IMR-90 (cell line): ENCODE measurements around the gene TRPC4AP. TPM values are rescaled to one million over a fixed set of nuclear protein-coding genes. Genes with fewer than 3 reads are reported as not detected.

Source experiments
- ATAC-seq: fragments of 200-7000 bp; cut with Tn5 transposase; 2 replicates; pipeline ENCODE4 v1.9.1; 2020; ENCODE audit warnings: low read depth, mild to moderate bottlenecking, moderate library complexity
- BruUV-seq: library from RNA; stranded (reverse); fragments of 400-500 nt; replicated peaks from 2 replicates; lab custom pipeline; 2021; lab: Mats Ljungman, UMichigan
- CTCF ChIA-PET: fragments of 300-600 bp; formaldehyde crosslinking; extraction: SDS; loops from one replicate; lab custom pipeline; 2021; ENCODE audit warnings: antibody characterized with exemption; lab: Yijun Ruan, JAX
- POLR2A ChIA-PET: fragments of 300-600 bp; sonication (Branson Sonifier 250); formaldehyde crosslinking; loops from one replicate; lab custom pipeline; 2022; ENCODE audit warnings: antibody characterized with exemption; ENCODE audit not compliant: unreplicated experiment; lab: Charles Lee
- DNase-seq: peaks from one replicate; pipeline ENCODE4 v3.0.0; 2013
- H2AFZ ChIP-seq: replicated peaks from 2 replicates; pipeline ENCODE3; 2013; ENCODE audit warnings: low read length, mild to moderate bottlenecking; ENCODE audit not compliant: poor library complexity
- H2AK5ac ChIP-seq: 2 replicates; pipeline ENCODE4 v1.6.1; 2013; ENCODE audit warnings: low read depth, low read length, inconsistent platforms
- H2AK9ac ChIP-seq: replicated peaks from 2 replicates; pipeline ENCODE3; 2013; ENCODE audit warnings: mild to moderate bottlenecking, low read depth, low read length, moderate library complexity; ENCODE audit not compliant: poor library complexity
- H2BK120ac ChIP-seq: 2 replicates; pipeline ENCODE4 v1.6.1; 2013; ENCODE audit warnings: low read depth, low read length, inconsistent platforms
- H2BK15ac ChIP-seq: 3 replicates; pipeline ENCODE4 v1.6.1; 2013; ENCODE audit warnings: low read depth, low read length, inconsistent platforms
- H2BK20ac ChIP-seq: 2 replicates; pipeline ENCODE4 v1.6.1; 2013; ENCODE audit warnings: low read depth, mild to moderate bottlenecking, inconsistent platforms, low read length, moderate library complexity
- H2BK5ac ChIP-seq: 2 replicates; pipeline ENCODE4 v1.6.1; 2013; ENCODE audit warnings: mild to moderate bottlenecking, low read depth, low read length, inconsistent platforms; ENCODE audit not compliant: poor library complexity, severe bottlenecking
- H3K14ac ChIP-seq: replicated peaks from 2 replicates; pipeline ENCODE4 v1.6.1; 2013; ENCODE audit warnings: low read depth, low read length, inconsistent platforms
- H3K18ac ChIP-seq: 2 replicates; pipeline ENCODE4 v1.6.1; 2013; ENCODE audit warnings: low read depth, low read length, control low read depth
- H3K23ac ChIP-seq: 2 replicates; pipeline ENCODE4 v1.6.1; 2013; ENCODE audit warnings: low read depth, low read length, inconsistent platforms
- H3K27ac ChIP-seq: 2 replicates; pipeline ENCODE4 v1.5.1; 2013; ENCODE audit warnings: mild to moderate bottlenecking, control low read depth, low read length; ENCODE audit not compliant: insufficient read depth
- H3K27me3 ChIP-seq: 2 replicates; pipeline ENCODE4 v1.6.1; 2013; ENCODE audit warnings: low read length; ENCODE audit not compliant: control insufficient read depth, insufficient read depth
- H3K36me3 ChIP-seq: 2 replicates; pipeline ENCODE4 v1.6.1; 2013; ENCODE audit warnings: low read length, mixed read lengths; ENCODE audit not compliant: control insufficient read depth, insufficient read depth
- H3K4ac ChIP-seq: 2 replicates; pipeline ENCODE4 v1.6.1; 2013; ENCODE audit warnings: low read depth, low read length, inconsistent platforms
- H3K4me1 ChIP-seq: 2 replicates; pipeline ENCODE4 v1.6.1; 2013; ENCODE audit warnings: low read length, mixed read lengths; ENCODE audit not compliant: control insufficient read depth, insufficient read depth
- H3K4me2 ChIP-seq: 2 replicates; pipeline ENCODE4 v1.6.1; 2013; ENCODE audit warnings: low read depth, mild to moderate bottlenecking, control low read depth, low read length, moderate library complexity
- H3K4me3 ChIP-seq: 2 replicates; pipeline ENCODE4 v1.5.1; 2013; ENCODE audit warnings: low read depth, mild to moderate bottlenecking, control low read depth, low read length, moderate library complexity; ENCODE audit not compliant: insufficient read depth
- H3K56ac ChIP-seq: 2 replicates; pipeline ENCODE4 v1.6.1; 2013; ENCODE audit warnings: low read length, inconsistent platforms; ENCODE audit not compliant: insufficient read depth; ENCODE audit errors: extremely low read depth
- H3K79me1 ChIP-seq, 2 experiments: 2 replicates each; pipeline ENCODE4 v1.6.1; 2013; ENCODE audit warnings: low read length in 2 of 2, inconsistent platforms in 1 of 2, low read depth in 1 of 2
- H3K9ac ChIP-seq: 2 replicates; pipeline ENCODE4 v1.6.1; 2013; ENCODE audit warnings: low read depth, low read length, control low read depth
- H3K9me1 ChIP-seq: 2 replicates; pipeline ENCODE4 v1.6.1; 2013; ENCODE audit warnings: low read length, inconsistent platforms; ENCODE audit not compliant: insufficient read depth
- H3K9me3 ChIP-seq: 2 replicates; pipeline ENCODE4 v1.6.1; 2013; ENCODE audit warnings: low read length; ENCODE audit not compliant: control insufficient read depth, insufficient read depth
- H4K20me1 ChIP-seq: 2 replicates; pipeline ENCODE4 v1.6.1; 2013; ENCODE audit warnings: low read length, inconsistent platforms; ENCODE audit not compliant: insufficient read depth
- H4K5ac ChIP-seq: 2 replicates; pipeline ENCODE4 v1.6.1; 2013; ENCODE audit warnings: mild to moderate bottlenecking, low read depth, low read length, control low read depth
- H4K8ac ChIP-seq, 2 experiments: 2 replicates each; pipeline ENCODE4 v1.6.1; 2013; ENCODE audit warnings: low read depth in 2 of 2, low read length in 2 of 2, control low read depth in 1 of 2, inconsistent platforms in 1 of 2
- H4K91ac ChIP-seq: 2 replicates; pipeline ENCODE4 v1.6.1; 2013; ENCODE audit warnings: low read depth, low read length, inconsistent platforms; ENCODE audit not compliant: insufficient read depth
- BHLHE40 ChIP-seq: fragments of 150-350 bp; IDR thresholded peaks from 2 replicates; pipeline ENCODE4 v1.6.1; 2016; ENCODE audit warnings: mild to moderate bottlenecking, low read depth, low read length
- CEBPB ChIP-seq: IDR thresholded peaks from 2 replicates; pipeline ENCODE4 v1.6.1; 2012; ENCODE audit warnings: low read depth, low read length, improper control_type of control experiment
- CHD1 ChIP-seq: IDR thresholded peaks from 2 replicates; pipeline ENCODE4 v1.6.1; 2012; ENCODE audit warnings: low read depth, low read length, improper control_type of control experiment
- CTCF ChIP-seq: conservative IDR thresholded peaks from 2 replicates; pipeline ENCODE4 v1.5.1; 2012; ENCODE audit warnings: mild to moderate bottlenecking, low read depth, low read length, improper control_type of control experiment
- ELK1 ChIP-seq: fragments of 150-350 bp; IDR thresholded peaks from 2 replicates; pipeline ENCODE4 v1.6.1; 2016; ENCODE audit warnings: low read depth, mild to moderate bottlenecking, low read length, moderate library complexity, borderline replicate concordance
- FOS ChIP-seq: fragments of 150-350 bp; IDR thresholded peaks from 2 replicates; pipeline ENCODE4 v1.6.1; 2016; ENCODE audit warnings: low read depth, low read length
- MAFK ChIP-seq: IDR thresholded peaks from 2 replicates; pipeline ENCODE4 v1.6.1; 2012; ENCODE audit warnings: low read depth, low read length, improper control_type of control experiment
- MAZ ChIP-seq: IDR thresholded peaks from 2 replicates; pipeline ENCODE4 v1.6.1; 2012; ENCODE audit warnings: low read depth, mild to moderate bottlenecking, low read length, improper control_type of control experiment, moderate library complexity, borderline replicate concordance
- MXI1 ChIP-seq: IDR thresholded peaks from 2 replicates; pipeline ENCODE4 v1.6.1; 2012; ENCODE audit warnings: low read depth, mild to moderate bottlenecking, low read length, moderate library complexity, borderline replicate concordance
- NFE2L2 ChIP-seq: fragments of 150-350 bp; IDR thresholded peaks from 2 replicates; pipeline ENCODE4 v1.6.1; 2016; ENCODE audit warnings: low read depth, mild to moderate bottlenecking, low read length
- POLR2A ChIP-seq: IDR thresholded peaks from 2 replicates; pipeline ENCODE4 v1.6.1; 2012; ENCODE audit warnings: mild to moderate bottlenecking, low read depth, low read length
- RAD21 ChIP-seq: IDR thresholded peaks from 2 replicates; pipeline ENCODE4 v1.6.1; 2012; ENCODE audit warnings: low read length, improper control_type of control experiment
- RCOR1 ChIP-seq: IDR thresholded peaks from 2 replicates; pipeline ENCODE4 v1.6.1; 2012; ENCODE audit warnings: mild to moderate bottlenecking, low read length, improper control_type of control experiment; ENCODE audit not compliant: insufficient replicate concordance
- RFX5 ChIP-seq: IDR thresholded peaks from 2 replicates; pipeline ENCODE4 v1.8.0; 2012; ENCODE audit warnings: low read depth, mild to moderate bottlenecking, low read length, moderate library complexity
- SMC3 ChIP-seq: fragments of 150-350 bp; IDR thresholded peaks from 2 replicates; pipeline ENCODE4 v1.6.1; 2016; ENCODE audit warnings: low read depth, mild to moderate bottlenecking, antibody characterized with exemption, low read length, moderate library complexity
- USF2 ChIP-seq: fragments of 150-350 bp; IDR thresholded peaks from 2 replicates; pipeline ENCODE4 v1.6.1; 2017; ENCODE audit warnings: mild to moderate bottlenecking, antibody characterized with exemption, low read length, low read depth
- WGBS, 2 experiments: methylation state at CpG; one replicate each; pipeline versions ENCODE4 v1.1.5 to v1.1.7; 2013; ENCODE audit warnings: missing lambda C conversion rate in 2 of 2; ENCODE audit not compliant: insufficient read length in 1 of 2; ENCODE audit errors: extremely low coverage in 2 of 2; 5-methylcytosine and 5-hydroxymethylcytosine counted together
- dilution Hi-C: fragments of 300-500 bp; cut with HindIII; formaldehyde crosslinking; loops from one replicate; pipeline ENCODE4 v1.14.3; 2018; ENCODE audit warnings: low sequenced_read_pairs; ENCODE audit not compliant: unreplicated experiment
- in situ Hi-C: fragments of 300-500 bp; cut with MboI; formaldehyde crosslinking; loops from 3 replicates; pipeline ENCODE4 v1.14.3; 2019; ENCODE audit warnings: low sequenced_read_pairs, inconsistent platforms, mixed read lengths
- intact Hi-C: fragments of 100-400 bp; cut with micrococcal nuclease; formaldehyde crosslinking; loops from 2 replicates; pipeline ENCODE4 v1.10.0; 2022
- polyA plus RNA-seq, 3 experiments: library from polyadenylated mRNA; depleted of rRNA; stranded (reverse); fragments of >200 nt; gene quantifications; 2 replicates each; pipeline ENCODE4 v1.2.3, GENCODE V29; 2012; ENCODE audit warnings: low replicate concordance in 1 of 3
- total RNA-seq: library from RNA; depleted of rRNA; stranded (reverse); fragments of >200 nt; gene quantifications from 2 replicates; pipeline ENCODE4 v1.2.3, GENCODE V29; 2012

The TRPC4AP gene
- total and polyA plus RNA-seq, 2 of the 4 experiments (the other 2 are of a cell fraction), result 41.0 to 81.0 TPM

GRCh38 chr20:35085477-35086225, 7.0 kb downstream of the TRPC4AP start:
- H3K9me3 ChIP-seq, result no peaks in the 10 kb centered on the region
- H3K79me1 ChIP-seq, result peaks cover 0 to 69% of the 10 kb centered on the region in 2 experiments; a peak in 3 of 4 replicates
- no peak overlapping the region for H3K56ac ChIP-seq
- no peak overlapping the region for H4K91ac ChIP-seq
- H2AK9ac ChIP-seq, result no peak overlapping the region
- no peak overlapping the region for H4K5ac ChIP-seq
- no peak overlapping the region for H2BK120ac ChIP-seq
- H3K4ac ChIP-seq, result no peak overlapping the region
- no peak for TF ChIP-seq MXI1
- TF ChIP-seq RCOR1, result no peak
- no peak for TF ChIP-seq USF2
- no peak for TF ChIP-seq FOS
- no peak for TF ChIP-seq MAZ
- TF ChIP-seq SMC3, result no peak
- TF ChIP-seq MAFK, result no peak
- no peak for TF ChIP-seq POLR2A
- no peak for TF ChIP-seq CEBPB
- no peak for TF ChIP-seq NFE2L2
- TF ChIP-seq CTCF, result no peak
- no peak for TF ChIP-seq CHD1
- TF ChIP-seq BHLHE40, result no peak
- TF ChIP-seq ELK1, result no peak
- no peak for TF ChIP-seq RAD21
- TF ChIP-seq RFX5, result no peak
- no peak overlapping the region for H3K18ac ChIP-seq
- no peak overlapping the region for H3K23ac ChIP-seq
- H3K4me2 ChIP-seq, result no peak overlapping the region
- no peak overlapping the region for H2BK5ac ChIP-seq
- no TSS peak for BruUV-seq
- ATAC-seq (no peak), DNase-seq (no peak)
- H3K36me3 ChIP-seq, result peaks cover 8% of the 10 kb centered on the region
- H2BK20ac ChIP-seq, result no peak overlapping the region
- no peak overlapping the region for H3K14ac ChIP-seq
- H2BK15ac ChIP-seq, result no peak overlapping the region
- ChIA-PET CTCF (no interaction called here), POLR2A (no interaction called here)
- H2AFZ ChIP-seq, result no peak overlapping the region
- WGBS, 2 experiments, result 100% methylated on average over 2 of the region's 11 CpGs; no CpG with 5 or more reads in 1 of the 2 experiments
- no peak overlapping the region for H3K27ac ChIP-seq
- peaks cover 7% of the 10 kb centered on the region for H3K9me1 ChIP-seq
- in situ Hi-C loops (no loop called here), dilution Hi-C loops (no loop called here), intact Hi-C loops (no loop called here)
- no peaks in the 10 kb centered on the region for H3K27me3 ChIP-seq
- no peak overlapping the region for H2AK5ac ChIP-seq
- H3K9ac ChIP-seq, result no peak overlapping the region
- H4K8ac ChIP-seq, result no peak overlapping the region
- H3K4me1 ChIP-seq, result peaks cover 5% of the 10 kb centered on the region; the same call in 1 of the 2 replicates
- peaks cover 90% of the 10 kb centered on the region for H4K20me1 ChIP-seq
- H3K4me3 ChIP-seq, result no peak overlapping the region
